Activated B cell treated with CpG ODN at 0.5 μM for 24 hours (primary cell): Measurements from ENCODE around the gene TCF4. TPM values are rescaled to one million over a fixed set of nuclear protein-coding genes. Genes with fewer than 3 reads are reported as not detected.

ENCODE experiments used
- ATAC-seq: fragments of 200-7000 bp; cut with Tn5 transposase; one replicate; pipeline ENCODE4 v1.10.0; 2021; ENCODE audit warnings: low read depth, mild to moderate bottlenecking, moderate library complexity
- CTCF ChIA-PET: fragments of 350-600 bp; sonication (Branson Sonifier 250); formaldehyde crosslinking; loops from one replicate; lab custom pipeline; 2021; ENCODE audit warnings: antibody characterized with exemption; lab: Charles Lee
- POLR2A ChIA-PET: fragments of 350-600 bp; sonication (Branson Sonifier 250); formaldehyde crosslinking; loops from one replicate; lab custom pipeline; 2021; ENCODE audit warnings: antibody characterized with exemption; lab: Charles Lee
- DNase-seq: peaks from one replicate; pipeline ENCODE4 v3.0.0; 2022
- H3K27ac Mint-ChIP-seq: one replicate; pipeline ENCODE4 v1.8.0; 2020; ENCODE audit warnings: mixed read lengths
- H3K27me3 Mint-ChIP-seq: one replicate; pipeline ENCODE4 v1.8.0; 2021; ENCODE audit warnings: mixed read lengths
- H3K36me3 Mint-ChIP-seq: one replicate; pipeline ENCODE4 v1.8.0; 2021; ENCODE audit warnings: low read depth, mixed read lengths
- H3K4me1 Mint-ChIP-seq: one replicate; pipeline ENCODE4 v1.8.0; 2021; ENCODE audit warnings: mixed read lengths
- H3K4me3 Mint-ChIP-seq: one replicate; pipeline ENCODE4 v1.8.0; 2020; ENCODE audit warnings: mild to moderate bottlenecking, mixed read lengths
- H3K9me3 Mint-ChIP-seq: one replicate; pipeline ENCODE4 v1.8.0; 2020; ENCODE audit warnings: mixed read lengths
- intact Hi-C: fragments of 100-400 bp; cut with micrococcal nuclease; formaldehyde crosslinking; loops from one replicate; pipeline ENCODE4 v1.15.1; 2024
- total RNA-seq: library from RNA; stranded (reverse); gene quantifications from 2 replicates; pipeline ENCODE4 v1.2.3, GENCODE V29; 2022
- TF ChIP-seq, protein P1 (sequence below): fragments of 200-600 bp; IDR thresholded peaks from one replicate; pipeline ENCODE4 v1.8.0; 2022; ENCODE audit warnings: antibody characterized with exemption, mild to moderate bottlenecking

Gene TCF4
- total RNA-seq, 1 donor from 2014 or later = 270 TPM

DNA sequence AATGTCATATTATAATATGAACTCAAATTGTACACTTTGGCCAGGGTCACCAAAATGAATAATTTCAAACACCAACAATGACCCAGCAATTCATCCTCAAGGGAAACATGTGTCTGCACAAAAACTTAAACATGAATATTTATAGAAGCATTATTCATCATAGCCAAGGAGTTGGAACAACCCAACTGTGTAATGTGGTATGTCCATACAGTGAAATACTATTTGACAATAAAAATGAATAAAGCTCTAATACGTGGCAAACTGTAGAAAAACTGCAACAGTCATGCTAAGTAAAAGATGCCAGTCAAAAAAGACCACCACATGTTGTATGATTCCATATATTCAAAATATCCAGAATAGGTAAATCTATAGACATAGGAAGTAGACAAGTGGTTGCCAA lies 334.2 kb downstream of the TCF4 start:
- H3K27ac Mint-ChIP-seq = peak overlapping the region; percentile 14
- H3K27me3 Mint-ChIP-seq = no peaks in the 10 kb centered on the region
- POLR2A ChIA-PET = interaction anchor here (0.7 to 2.3 kb wide), 2 partner anchors 14 to 17 kb away, joined by 3 to 10 read pairs; no protein-coding TSS in a partner anchor
- TF ChIP-seq, protein P1, sequence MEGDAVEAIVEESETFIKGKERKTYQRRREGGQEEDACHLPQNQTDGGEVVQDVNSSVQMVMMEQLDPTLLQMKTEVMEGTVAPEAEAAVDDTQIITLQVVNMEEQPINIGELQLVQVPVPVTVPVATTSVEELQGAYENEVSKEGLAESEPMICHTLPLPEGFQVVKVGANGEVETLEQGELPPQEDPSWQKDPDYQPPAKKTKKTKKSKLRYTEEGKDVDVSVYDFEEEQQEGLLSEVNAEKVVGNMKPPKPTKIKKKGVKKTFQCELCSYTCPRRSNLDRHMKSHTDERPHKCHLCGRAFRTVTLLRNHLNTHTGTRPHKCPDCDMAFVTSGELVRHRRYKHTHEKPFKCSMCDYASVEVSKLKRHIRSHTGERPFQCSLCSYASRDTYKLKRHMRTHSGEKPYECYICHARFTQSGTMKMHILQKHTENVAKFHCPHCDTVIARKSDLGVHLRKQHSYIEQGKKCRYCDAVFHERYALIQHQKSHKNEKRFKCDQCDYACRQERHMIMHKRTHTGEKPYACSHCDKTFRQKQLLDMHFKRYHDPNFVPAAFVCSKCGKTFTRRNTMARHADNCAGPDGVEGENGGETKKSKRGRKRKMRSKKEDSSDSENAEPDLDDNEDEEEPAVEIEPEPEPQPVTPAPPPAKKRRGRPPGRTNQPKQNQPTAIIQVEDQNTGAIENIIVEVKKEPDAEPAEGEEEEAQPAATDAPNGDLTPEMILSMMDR = no peak
- ATAC-seq = no peak
- peaks cover 46% of the 10 kb centered on the region for H3K4me1 Mint-ChIP-seq
- no peaks in the 10 kb centered on the region for H3K9me3 Mint-ChIP-seq
- no peak for DNase-seq
- H3K36me3 Mint-ChIP-seq = peaks cover 93% of the 10 kb centered on the region
- CTCF ChIA-PET = no interaction called here
- intact Hi-C loops = loop anchor here (1.0 kb wide), 1 partner anchor 8 kb away; no protein-coding TSS in a partner anchor
- H3K4me3 Mint-ChIP-seq = no peak overlapping the region

DNA sequence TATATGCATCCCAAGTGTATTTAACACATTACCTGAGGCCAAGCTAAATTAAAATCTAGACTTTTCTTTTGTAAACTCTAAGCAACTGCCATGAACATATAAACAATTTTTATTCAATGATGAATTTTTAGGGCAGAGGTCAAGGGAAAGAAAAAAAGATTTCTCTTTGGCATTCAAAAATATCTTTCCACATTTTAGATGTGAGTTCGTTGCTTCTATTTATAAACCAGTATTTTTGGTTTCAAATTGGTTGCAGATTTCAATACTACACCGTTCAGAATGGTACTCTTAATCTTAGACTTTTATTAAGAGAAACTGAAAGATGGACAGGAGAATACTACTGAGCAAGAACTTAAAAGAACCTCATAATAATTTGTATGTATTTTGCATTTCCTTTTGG lies 335.1 kb downstream of the TCF4 start:
- peaks cover 55% of the 10 kb centered on the region for H3K4me1 Mint-ChIP-seq
- POLR2A ChIA-PET = interaction anchor here (0.9 to 2.3 kb wide), 2 partner anchors 12 to 15 kb away, joined by 3 to 10 read pairs; no protein-coding TSS in a partner anchor
- no peaks in the 10 kb centered on the region for H3K9me3 Mint-ChIP-seq
- no peak for ATAC-seq
- CTCF ChIA-PET = no interaction called here
- H3K27ac Mint-ChIP-seq = peak overlapping the region; percentile 74
- no peaks in the 10 kb centered on the region for H3K27me3 Mint-ChIP-seq
- DNase-seq = no peak
- intact Hi-C loops = no loop called here
- TF ChIP-seq, protein P1 = no peak
- peaks cover 90% of the 10 kb centered on the region for H3K36me3 Mint-ChIP-seq
- H3K4me3 Mint-ChIP-seq = peak overlapping the region; percentile 50

- H3K9me3 Mint-ChIP-seq = no peaks in the 10 kb centered on the region
Measured at GRCh38 chr18:55252053-55252675, 335.8 kb downstream of the TCF4 start.

GRCh38 chr18:55251254-55251971 lies 336.6 kb downstream of the TCF4 start:
- H3K4me1 Mint-ChIP-seq = peaks cover 69% of the 10 kb centered on the region
- H3K36me3 Mint-ChIP-seq = peaks cover 87% of the 10 kb centered on the region
- no peaks in the 10 kb centered on the region for H3K9me3 Mint-ChIP-seq
- ChIA-PET CTCF (interaction anchor here (0.6 to 3.4 kb wide), 4 partner anchors 17 to 93 kb away, joined by 3 to 17 read pairs (median 4); no protein-coding TSS in a partner anchor), POLR2A (interaction anchor here (1.0 to 2.4 kb wide), 7 partner anchors 9 to 182 kb away, joined by 3 to 21 read pairs (median 4); no protein-coding TSS in a partner anchor)
- H3K4me3 Mint-ChIP-seq = peak overlapping the region; percentile 2
- ATAC-seq (no peak), DNase-seq (no peak)
- TF ChIP-seq, protein P1 = no peak
- H3K27me3 Mint-ChIP-seq = no peaks in the 10 kb centered on the region
- intact Hi-C loops = no loop called here
- peak overlapping the region; percentile 74 for H3K27ac Mint-ChIP-seq

More at GRCh38 chr18:55252053-55252675, 335.8 kb downstream of the TCF4 start:
- H3K4me3 Mint-ChIP-seq = peak overlapping the region; percentile 59
- CTCF ChIA-PET = interaction anchor here (1.0 to 3.4 kb wide), 3 partner anchors 16 to 92 kb away, joined by 3 to 17 read pairs (median 3); no protein-coding TSS in a partner anchor
- peaks cover 62% of the 10 kb centered on the region for H3K4me1 Mint-ChIP-seq
- TF ChIP-seq, protein P1 = no peak
- intact Hi-C loops = no loop called here
- DNase-seq (no peak), ATAC-seq (no peak)
- H3K27me3 Mint-ChIP-seq = no peaks in the 10 kb centered on the region
- H3K27ac Mint-ChIP-seq = peak overlapping the region; percentile 74
- H3K36me3 Mint-ChIP-seq = peaks cover 91% of the 10 kb centered on the region
- POLR2A ChIA-PET = interaction anchor here (0.9 to 2.3 kb wide), 4 partner anchors 13 to 183 kb away, joined by 3 to 10 read pairs (median 4); no protein-coding TSS in a partner anchor
